Embryonic facial prominence (tissue), 1 donor: Measurements from ENCODE around the gene SUPT3H.
A peak's percentile ranks its signal among the peaks of the same experiment; 100 is the strongest.
"Not testable (repeated sequence)": the region's sequence is repeated elsewhere in the genome, so short reads cannot be mapped to it uniquely, and the experiment has no call there.

Experiments
- DNase-seq: peaks from one replicate; pipeline ENCODE4 v3.0.0-alpha.2; 2016; ENCODE audit errors: extremely low spot score

Gene SUPT3H

GRCh38 chr6:45067446-45067845, 310.3 kb downstream of the SUPT3H start:
- not testable (repeated sequence) for DNase-seq

- DNase-seq: not testable (repeated sequence)
These were observed 315.1 kb downstream of the SUPT3H start for GRCh38 chr6:45062659-45063058.

DNA sequence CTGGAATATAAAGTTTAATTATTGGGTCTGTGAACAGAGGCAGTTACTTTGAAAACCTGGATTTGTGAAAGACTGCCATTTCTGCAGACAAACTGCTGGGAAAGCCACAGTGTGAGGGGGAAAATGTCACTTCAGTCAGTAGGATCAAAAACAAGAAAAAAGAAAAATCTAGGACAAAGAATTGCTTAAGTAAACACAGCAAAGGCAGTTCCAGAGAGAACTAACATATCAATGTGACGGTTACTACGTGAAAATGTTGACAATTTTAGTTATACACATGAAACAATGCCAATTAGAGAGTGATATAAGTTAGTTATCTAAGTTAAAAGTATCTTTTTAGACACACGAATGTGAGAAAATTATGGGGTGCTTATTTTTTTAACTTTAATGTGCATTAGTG, 320.0 kb downstream of the SUPT3H start:
- DNase-seq: no peak

DNA sequence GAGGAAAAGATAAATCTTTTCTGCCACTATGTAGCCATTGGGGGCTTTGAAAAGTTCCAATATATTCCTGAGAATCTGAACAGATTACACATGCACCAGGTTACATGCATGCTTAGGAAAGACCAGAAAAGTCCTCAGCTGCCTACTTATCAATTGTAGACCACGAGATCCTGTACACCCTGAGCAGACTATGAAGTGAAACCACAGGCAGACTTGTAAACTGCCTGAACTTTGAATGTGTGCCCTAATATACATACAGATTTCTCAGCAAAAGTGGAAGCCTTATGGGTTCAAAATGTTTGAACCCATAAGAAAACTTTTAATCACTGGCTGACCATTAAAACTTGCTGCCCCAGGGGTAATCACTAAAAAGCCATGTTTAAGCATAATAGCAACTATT, 323.1 kb downstream of the SUPT3H start:
- DNase-seq: no peak

GRCh38 chr6:45052325-45052724, 325.4 kb downstream of the SUPT3H start:
- DNase-seq: no peak

DNA sequence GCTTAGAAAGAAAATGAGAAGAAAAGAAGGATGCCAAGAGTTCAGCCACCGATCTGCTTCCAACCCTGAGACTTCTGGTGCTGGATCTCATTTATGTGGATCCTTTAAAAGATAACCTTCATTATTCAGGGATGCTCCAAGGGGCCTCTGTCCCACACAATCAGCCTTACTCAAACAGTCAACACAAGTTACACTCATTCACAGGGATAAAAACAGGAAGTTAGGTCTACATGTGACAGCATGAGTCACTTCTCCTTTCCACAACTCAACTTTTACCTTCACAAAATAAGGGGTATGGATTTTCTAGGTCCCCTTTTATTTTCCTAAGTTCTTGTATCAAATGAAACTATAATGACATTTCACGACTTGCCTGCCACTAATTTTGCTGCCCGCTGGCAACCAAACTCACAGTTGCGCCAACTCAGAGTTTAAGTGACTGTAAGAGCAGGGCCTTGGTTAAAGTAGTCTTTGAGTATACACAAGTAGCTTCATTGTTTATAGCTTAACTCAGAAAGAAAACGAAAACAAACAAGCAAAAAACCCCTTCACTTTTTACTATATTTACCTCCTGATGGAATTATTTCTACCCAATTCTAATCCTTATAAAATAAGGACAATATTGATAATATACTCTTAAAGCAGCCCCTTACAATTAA, 328.4 kb downstream of the SUPT3H start:
- DNase-seq: no peak

DNA sequence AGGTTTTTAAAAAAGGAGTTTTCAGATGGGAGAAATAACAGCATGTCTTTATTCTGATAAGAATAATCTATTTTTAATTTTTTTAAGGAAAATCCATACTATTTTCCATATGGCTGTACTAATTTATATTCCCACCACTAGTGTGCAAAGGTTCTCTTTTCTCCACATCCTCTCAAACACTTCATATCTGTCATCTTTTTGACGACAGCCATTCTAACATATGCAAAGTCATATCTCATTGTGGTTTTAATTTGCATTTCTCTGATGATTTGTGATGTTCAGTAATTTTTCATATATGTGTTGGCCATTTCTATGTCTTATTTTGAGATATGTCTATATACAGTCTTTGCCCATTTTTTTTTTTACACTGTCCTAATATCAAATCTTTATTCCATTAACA, 330.2 kb downstream of the SUPT3H start:
- DNase-seq: no peak

DNA sequence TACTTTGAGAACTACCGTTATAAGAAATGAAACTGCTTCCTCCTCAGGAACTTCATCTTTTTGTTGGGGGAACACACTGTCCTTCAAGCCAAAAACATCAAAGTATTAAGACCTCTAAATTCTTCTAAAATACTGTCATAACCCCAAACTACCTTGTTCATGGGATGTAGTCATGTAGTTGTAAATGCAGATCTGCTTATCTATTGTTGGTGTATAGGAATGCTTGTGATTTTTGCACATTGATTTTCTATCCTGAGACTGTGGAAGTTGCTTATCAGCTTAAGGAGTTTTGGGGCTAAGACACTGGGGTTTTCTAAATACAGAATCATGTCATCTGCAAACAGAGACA, 332.5 kb downstream of the SUPT3H start:
- no peak for DNase-seq

- no peak for DNase-seq
These were observed 333.1 kb downstream of the SUPT3H start for GRCh38 chr6:45044510-45045252.

DNA sequence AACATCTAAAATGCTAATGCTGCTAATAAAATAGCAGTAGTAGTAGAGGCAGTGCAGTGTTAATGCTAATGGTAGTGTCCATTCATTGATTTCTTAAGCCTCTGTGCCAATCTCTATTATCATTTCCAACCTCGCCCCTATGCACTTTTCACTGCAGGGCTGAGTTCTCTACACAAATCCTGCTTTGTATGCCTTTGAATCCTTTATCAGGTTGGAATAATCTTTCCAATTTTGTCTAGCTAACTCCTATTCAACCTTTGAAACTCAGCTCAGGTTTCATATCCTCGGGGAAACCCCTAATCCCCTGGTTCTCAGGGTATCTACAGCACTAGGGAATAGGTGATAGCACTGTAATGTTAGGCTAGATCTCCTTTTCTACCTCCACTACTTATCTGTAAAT, 333.6 kb downstream of the SUPT3H start:
- DNase-seq: no peak

DNA sequence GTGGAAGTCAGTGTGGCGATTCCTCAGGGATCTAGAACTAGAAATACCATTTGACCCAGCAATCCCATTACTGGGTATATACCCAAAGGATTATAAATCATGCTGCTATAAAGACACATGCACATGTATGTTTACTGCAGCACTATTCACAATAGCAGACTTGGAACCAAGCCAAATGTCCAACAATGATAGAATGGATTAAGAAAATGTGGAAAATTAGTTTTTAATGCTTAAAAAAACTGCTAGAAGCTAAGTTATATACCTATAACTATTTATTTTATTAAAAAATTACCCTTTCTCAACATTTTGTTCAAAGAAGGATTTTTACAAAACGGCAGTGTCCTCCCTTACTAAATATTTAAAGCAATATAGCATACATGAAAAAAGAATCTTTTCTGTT, 335.1 kb downstream of the SUPT3H start:
- DNase-seq: not testable (repeated sequence)

DNA sequence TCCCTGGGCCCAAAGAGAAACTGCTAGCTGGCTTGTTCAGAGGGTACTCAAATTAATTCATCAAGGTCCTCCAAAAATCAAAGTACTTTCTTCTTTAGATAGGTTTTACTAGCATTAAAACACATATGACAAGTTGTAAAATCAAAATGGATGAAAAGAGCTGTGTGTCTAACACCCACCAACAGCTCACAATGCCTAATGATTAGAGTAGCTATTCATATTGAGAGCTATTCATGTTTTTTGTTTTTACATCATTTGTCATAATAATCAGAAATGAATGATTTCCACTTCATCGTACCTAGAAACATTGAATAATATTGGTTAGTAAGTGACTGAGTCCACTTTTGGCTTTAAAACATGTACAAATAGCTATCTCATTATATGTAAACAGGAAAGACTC, 339.5 kb downstream of the SUPT3H start:
- DNase-seq: no peak

DNA sequence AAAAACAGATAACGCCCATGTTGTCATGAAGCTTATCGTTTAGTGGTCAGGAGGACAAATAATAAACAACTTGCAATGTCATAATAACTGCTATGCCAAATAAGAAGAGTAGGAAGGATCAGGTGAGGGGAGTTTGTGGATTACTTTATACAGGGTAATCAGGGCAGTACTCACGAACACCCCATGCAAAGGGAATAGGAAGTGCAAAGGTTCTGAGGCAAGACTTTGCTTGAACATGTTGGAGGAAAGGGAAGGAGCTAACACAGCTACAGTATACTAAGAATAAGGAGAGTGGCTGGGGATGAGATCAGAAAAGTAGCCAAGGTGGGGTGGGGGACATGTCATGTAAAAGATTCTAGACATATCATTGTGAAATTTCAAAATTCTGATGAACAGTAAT, 341.6 kb downstream of the SUPT3H start:
- no peak for DNase-seq

DNA sequence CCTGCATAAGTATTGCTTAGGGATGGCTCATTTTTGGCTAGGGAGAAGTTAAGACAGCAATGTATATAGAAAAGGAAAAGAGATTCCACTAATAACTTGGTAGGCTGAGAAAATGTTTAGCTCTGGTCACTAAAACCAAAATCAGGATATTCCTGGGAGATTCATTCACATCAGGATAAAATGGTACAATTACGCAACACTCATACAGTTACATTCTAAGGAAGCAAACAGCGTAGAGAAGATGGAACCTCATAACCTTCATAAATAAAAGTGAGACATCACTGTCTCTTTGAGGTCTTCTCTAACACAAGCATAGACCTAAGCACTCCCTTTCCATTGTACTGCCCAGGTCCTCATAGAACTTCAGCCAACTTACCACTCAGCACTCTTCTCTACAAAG, 345.3 kb downstream of the SUPT3H start:
- no peak for DNase-seq

GRCh38 chr6:45031601-45032000, 346.1 kb downstream of the SUPT3H start:
- no peak for DNase-seq

DNA sequence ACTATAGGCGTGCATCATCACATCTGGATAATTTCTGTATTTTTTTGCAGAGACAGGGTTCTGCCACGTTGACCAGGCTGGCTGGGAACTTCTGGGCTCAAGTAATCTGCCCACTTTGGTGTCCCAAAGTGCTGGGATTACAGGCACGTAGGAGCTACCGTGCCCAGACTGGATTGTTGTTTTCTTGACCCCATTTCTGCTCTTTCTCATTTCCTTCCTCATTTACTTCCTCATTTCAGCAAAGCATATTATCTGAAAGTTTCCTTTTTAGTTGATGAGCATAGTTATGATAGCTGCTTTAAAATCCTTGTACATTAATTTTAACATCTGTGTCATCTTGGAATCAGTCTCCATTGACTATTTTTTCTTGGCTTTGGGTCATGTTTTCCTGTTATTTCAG, 350.6 kb downstream of the SUPT3H start:
- no peak for DNase-seq

DNA sequence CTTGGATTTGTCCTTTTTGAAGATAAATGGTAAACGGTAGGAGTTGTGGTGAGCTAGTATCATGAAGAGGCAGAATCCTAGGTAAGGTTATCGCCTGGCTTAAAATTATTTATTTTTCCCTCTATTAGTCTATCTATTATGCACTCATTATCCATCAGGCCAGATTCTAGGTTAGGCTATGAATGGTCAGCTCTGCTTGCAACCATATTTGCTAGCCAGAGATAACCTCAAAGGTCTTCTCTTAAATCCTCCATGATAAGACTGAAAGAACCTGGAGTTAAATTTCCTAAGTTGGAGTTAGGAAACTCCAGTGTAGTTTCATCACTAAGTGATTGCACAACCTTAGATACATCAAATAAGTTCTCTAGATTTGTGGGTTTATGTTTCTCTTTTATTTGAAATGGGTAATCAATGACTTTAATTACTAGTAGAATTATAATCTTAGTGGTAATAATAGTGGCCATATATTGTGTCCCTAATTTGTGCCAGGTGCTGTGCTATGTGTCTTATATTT, 351.7 kb downstream of the SUPT3H start:
- no peak for DNase-seq

GRCh38 chr6:45024610-45025009, 353.1 kb downstream of the SUPT3H start:
- DNase-seq: no peak

GRCh38 chr6:45021676-45022075, 356.1 kb downstream of the SUPT3H start:
- DNase-seq: peak; percentile 7

GRCh38 chr6:45012687-45013086, 365.0 kb downstream of the SUPT3H start:
- no peak for DNase-seq

GRCh38 chr6:45009576-45009975, 368.2 kb downstream of the SUPT3H start:
- no peak for DNase-seq

GRCh38 chr6:45006893-45007292, 370.8 kb downstream of the SUPT3H start:
- DNase-seq: no peak

- no peak for DNase-seq
These were observed 373.8 kb downstream of the SUPT3H start for GRCh38 chr6:45003961-45004360.
